Thyroid gland (tissue), 4 donors: Measurements from ENCODE around the gene ULK1. TPM values are rescaled to one million over a fixed set of nuclear protein-coding genes. Genes with fewer than 3 reads are reported as not detected.

Experiments used
- DNase-seq, 2 donors: peaks; one replicate each; pipeline ENCODE4 v3.0.0-alpha.2; 2019
- H3K27ac ChIP-seq, 3 donors: fragments of 200-600 bp; sonication (generic); 1 replicate in 2 of 3; 2 replicates in 1 of 3; pipeline ENCODE4 v1.5.1; 2016 to 2019; ENCODE audit warnings: mild to moderate bottlenecking in 1 of 3, moderate library complexity in 1 of 3
- H3K27me3 ChIP-seq: fragments of 200-600 bp; sonication (generic); one replicate; pipeline ENCODE4 v1.5.1; 2019
- H3K36me3 ChIP-seq, 2 donors: fragments of 200-600 bp; sonication (generic); one replicate each; pipeline ENCODE4 v1.5.1; 2016 to 2019
- H3K4me1 ChIP-seq, 2 donors: fragments of 200-600 bp; sonication (generic); one replicate each; pipeline ENCODE4 v1.5.1; 2017 to 2019
- H3K4me3 ChIP-seq, 3 donors: fragments of 200-600 bp; sonication (generic); replicated peaks in 1 of 3; 1 replicate in 2 of 3; 2 replicates in 1 of 3; pipeline ENCODE4 v1.5.1; 2016; ENCODE audit warnings: mild to moderate bottlenecking in 1 of 3
- H3K9me3 ChIP-seq: fragments of 200-600 bp; sonication (generic); one replicate; pipeline ENCODE4 v1.5.1; 2017
- CTCF ChIP-seq, 6 experiments: fragments of 200-600 bp in 3 of 6; fragments of 450-650 bp in 3 of 6; sonication (generic) in 3 of 6; IDR thresholded peaks; one replicate each; pipeline ENCODE4 v1.5.1; 2016 to 2019; ENCODE audit warnings: antibody characterized with exemption in 6 of 6, mild to moderate bottlenecking in 2 of 6, inconsistent platforms in 1 of 6, moderate library complexity in 1 of 6
- POLR2A ChIP-seq, 2 donors: fragments of 450-650 bp; IDR thresholded peaks; one replicate each; pipeline ENCODE4 v1.6.1; 2017; ENCODE audit warnings: antibody characterized with exemption in 2 of 2, mild to moderate bottlenecking in 2 of 2, moderate library complexity in 1 of 2
- WGBS, 2 donors: methylation state at CpG; one replicate each; pipeline ENCODE4 v1.1.5; 2017; 5-methylcytosine and 5-hydroxymethylcytosine counted together
- intact Hi-C: fragments of 100-400 bp; cut with DNase I; formaldehyde crosslinking; loops from one replicate; pipeline ENCODE4 v1.15.1; 2023
- total RNA-seq, 4 donors: library from RNA; depleted of rRNA; stranded (reverse); fragments of >200 nt; gene quantifications; one replicate each; pipeline ENCODE4 v1.2.3, GENCODE V29; 2016

ULK1 gene
- total RNA-seq, 4 donors from 2014 or later = 21.1 to 27.7 (median 21.7) TPM

GRCh38 chr12:131862600-131862993 lies 31.8 kb upstream of the ULK1 start:
- Histone ChIP-seq H3K9me3 (no peaks in the 10 kb centered on the region), H3K4me1 (peaks cover 0 to 4% of the 10 kb centered on the region in 2 donors), H3K27me3 (no peaks in the 10 kb centered on the region), H3K27ac (no peak overlapping the region), H3K4me3 (no peak overlapping the region), H3K36me3 (no peaks in the 10 kb centered on the region)
- 77 to 79% methylated on average over 14 of the region's 14 CpGs for WGBS, 2 donors
- intact Hi-C loops = no loop called here
- DNase-seq = no peak
- TF ChIP-seq POLR2A (IDR thresholded peaks at IDR 0.05) (no peak), CTCF (IDR thresholded peaks at IDR 0.05) (no peak)

- TF ChIP-seq POLR2A (IDR thresholded peaks at IDR 0.05) (no peak), CTCF (IDR thresholded peaks at IDR 0.05) (no peak)
- H3K4me3 ChIP-seq = no peak overlapping the region
- no peaks in the 10 kb centered on the region for H3K9me3 ChIP-seq
- intact Hi-C loops = no loop called here
- no peaks in the 10 kb centered on the region for H3K27me3 ChIP-seq
- H3K36me3 ChIP-seq = no peaks in the 10 kb centered on the region
- peaks cover 0 to 4% of the 10 kb centered on the region in 2 donors for H3K4me1 ChIP-seq
- H3K27ac ChIP-seq = no peak overlapping the region
- 50 to 51% methylated on average over 15 to 18 of the region's 20 CpGs for WGBS, 2 donors
- no peak for DNase-seq
These were observed 31.3 kb upstream of the ULK1 start for GRCh38 chr12:131862994-131863710.

GRCh38 chr12:131863711-131864396 lies 30.6 kb upstream of the ULK1 start:
- Histone ChIP-seq H3K4me3 (no peak overlapping the region), H3K27me3 (no peaks in the 10 kb centered on the region), H3K36me3 (no peaks in the 10 kb centered on the region), H3K4me1 (peaks cover 0 to 4% of the 10 kb centered on the region in 2 donors), H3K9me3 (no peaks in the 10 kb centered on the region), H3K27ac (no peak overlapping the region)
- intact Hi-C loops = no loop called here
- WGBS, 2 donors = 58 to 72% methylated on average over 9 to 17 of the region's 24 CpGs
- TF ChIP-seq POLR2A (IDR thresholded peaks at IDR 0.05) = no peak
- no peak for TF ChIP-seq CTCF (IDR thresholded peaks at IDR 0.05)
- DNase-seq = no peak

- Histone ChIP-seq H3K27ac (no peak overlapping the region), H3K4me1 (peaks cover 0 to 4% of the 10 kb centered on the region in 2 donors), H3K36me3 (no peaks in the 10 kb centered on the region), H3K27me3 (no peaks in the 10 kb centered on the region), H3K9me3 (no peaks in the 10 kb centered on the region), H3K4me3 (no peak overlapping the region)
- DNase-seq = no peak
- TF ChIP-seq POLR2A (IDR thresholded peaks at IDR 0.05) (no peak), CTCF (IDR thresholded peaks at IDR 0.05) (no peak)
- intact Hi-C loops = no loop called here
- WGBS, 2 donors = 88 to 91% methylated on average over 8 of the region's 8 CpGs
These were observed 30.0 kb upstream of the ULK1 start for GRCh38 chr12:131864469-131864868.
